Rectal smooth muscle tissue (tissue), 1 donor: ENCODE measurements around the gene CYFIP1.

Experiments
- H3K27ac ChIP-seq: one replicate; pipeline ENCODE4 v1.7.0; 2013; ENCODE audit warnings: low read depth, low read length, inconsistent platforms
- H3K27me3 ChIP-seq: one replicate; pipeline ENCODE4 v1.7.0; 2013; ENCODE audit warnings: low read length; ENCODE audit not compliant: control insufficient read depth, insufficient read depth
- H3K36me3 ChIP-seq: one replicate; pipeline ENCODE4 v1.7.0; 2013; ENCODE audit warnings: low read length; ENCODE audit not compliant: control insufficient read depth, insufficient read depth
- H3K4me1 ChIP-seq: one replicate; pipeline ENCODE4 v1.7.0; 2013; ENCODE audit warnings: low read length; ENCODE audit not compliant: control insufficient read depth, insufficient read depth
- H3K4me3 ChIP-seq: one replicate; pipeline ENCODE4 v1.7.0; 2013; ENCODE audit warnings: low read length
- H3K9ac ChIP-seq: one replicate; pipeline ENCODE4 v1.7.0; 2013; ENCODE audit warnings: low read length

The CYFIP1 gene

DNA sequence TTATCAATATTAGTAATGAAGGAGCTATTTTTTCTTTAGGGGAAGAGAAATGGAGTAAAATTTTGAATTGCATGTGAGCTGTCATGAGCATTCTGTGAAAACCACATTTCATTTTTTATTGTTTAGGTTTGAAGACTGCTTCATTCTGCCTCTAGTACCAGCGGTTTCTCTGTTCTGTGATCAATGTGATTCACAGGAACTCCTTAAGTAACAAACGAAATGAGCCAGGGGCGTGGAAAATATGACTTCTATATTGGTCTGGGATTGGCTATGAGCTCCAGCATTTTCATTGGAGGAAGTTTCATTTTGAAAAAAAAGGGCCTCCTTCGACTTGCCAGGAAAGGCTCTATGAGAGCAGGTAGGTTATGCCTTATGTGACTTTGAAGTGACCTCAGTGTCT lies 128.7 kb downstream of the CYFIP1 start:
- H3K36me3 ChIP-seq = peaks cover 25% of the 10 kb centered on the region
- H3K27me3 ChIP-seq = no peaks in the 10 kb centered on the region
- H3K4me3 ChIP-seq = no peak overlapping the region
- H3K4me1 ChIP-seq = no peaks in the 10 kb centered on the region
- no peak overlapping the region for H3K27ac ChIP-seq
- H3K9ac ChIP-seq = no peak overlapping the region

- Histone ChIP-seq H3K4me1 (no peaks in the 10 kb centered on the region), H3K36me3 (peaks cover 17% of the 10 kb centered on the region), H3K4me3 (no peak overlapping the region), H3K9ac (no peak overlapping the region), H3K27me3 (no peaks in the 10 kb centered on the region), H3K27ac (no peak overlapping the region)
Measured at GRCh38 chr15:22850055-22850454, 130.1 kb downstream of the CYFIP1 start.

GRCh38 chr15:22846073-22846472 lies 134.1 kb downstream of the CYFIP1 start:
- Histone ChIP-seq H3K9ac (no peak overlapping the region), H3K27ac (no peak overlapping the region), H3K36me3 (peaks cover 9% of the 10 kb centered on the region), H3K4me1 (no peaks in the 10 kb centered on the region), H3K4me3 (no peak overlapping the region), H3K27me3 (no peaks in the 10 kb centered on the region)

- Histone ChIP-seq H3K4me3 (no peak overlapping the region), H3K9ac (no peak overlapping the region), H3K27me3 (no peaks in the 10 kb centered on the region), H3K4me1 (no peaks in the 10 kb centered on the region), H3K27ac (no peak overlapping the region), H3K36me3 (peaks cover 9% of the 10 kb centered on the region)
Measured at GRCh38 chr15:22845289-22845900, 134.8 kb downstream of the CYFIP1 start.

DNA sequence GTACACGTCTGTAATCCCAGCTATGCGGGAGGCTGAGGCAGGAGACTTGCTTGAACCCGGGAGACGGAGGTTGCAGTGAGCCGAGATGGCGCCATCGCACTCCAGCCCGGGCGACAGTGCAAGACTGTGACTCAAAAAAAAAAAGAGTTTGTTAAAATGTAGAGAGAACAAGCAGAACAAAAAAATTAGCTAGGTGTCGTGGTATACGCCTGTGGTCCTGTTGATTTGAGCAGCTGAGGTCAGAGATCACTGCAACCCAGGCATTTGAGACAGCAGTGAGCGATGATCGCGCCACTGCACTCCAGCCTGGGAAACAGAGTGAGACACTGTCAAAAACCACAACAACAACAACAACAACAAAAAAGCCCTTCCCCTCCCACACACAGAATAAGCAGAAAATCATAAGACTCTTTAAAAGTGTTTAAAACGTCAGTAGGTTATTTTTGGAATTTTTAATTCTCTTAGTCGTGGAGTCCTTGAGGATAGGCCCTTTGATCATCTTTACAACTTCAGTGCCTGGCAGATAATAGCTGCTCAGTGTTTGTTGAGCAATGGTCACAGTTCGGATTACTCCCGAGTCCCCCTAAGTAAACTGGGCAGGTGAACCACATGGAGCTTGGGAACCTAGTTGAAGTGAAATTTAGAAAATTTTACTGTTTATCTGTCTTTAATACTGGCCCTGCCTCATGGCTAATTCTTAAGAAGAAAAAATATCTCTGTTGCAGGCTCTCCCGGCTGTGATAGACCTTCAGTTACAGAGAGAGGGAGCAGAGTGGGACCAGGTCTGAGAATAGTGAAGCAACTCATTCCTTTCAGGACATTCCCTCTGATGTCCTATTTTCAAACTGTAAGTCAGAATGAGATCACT lies 135.5 kb downstream of the CYFIP1 start:
- Histone ChIP-seq H3K27ac (no peak overlapping the region), H3K27me3 (no peaks in the 10 kb centered on the region), H3K4me3 (no peak overlapping the region), H3K4me1 (no peaks in the 10 kb centered on the region), H3K36me3 (peaks cover 9% of the 10 kb centered on the region), H3K9ac (no peak overlapping the region)

GRCh38 chr15:22839046-22839695 lies 141.0 kb downstream of the CYFIP1 start:
- Histone ChIP-seq H3K9ac (peak overlapping the region; percentile 28), H3K4me3 (peak overlapping the region; percentile 70), H3K27me3 (no peaks in the 10 kb centered on the region), H3K27ac (peak overlapping the region; percentile 89), H3K36me3 (no peaks in the 10 kb centered on the region), H3K4me1 (no peaks in the 10 kb centered on the region)

DNA sequence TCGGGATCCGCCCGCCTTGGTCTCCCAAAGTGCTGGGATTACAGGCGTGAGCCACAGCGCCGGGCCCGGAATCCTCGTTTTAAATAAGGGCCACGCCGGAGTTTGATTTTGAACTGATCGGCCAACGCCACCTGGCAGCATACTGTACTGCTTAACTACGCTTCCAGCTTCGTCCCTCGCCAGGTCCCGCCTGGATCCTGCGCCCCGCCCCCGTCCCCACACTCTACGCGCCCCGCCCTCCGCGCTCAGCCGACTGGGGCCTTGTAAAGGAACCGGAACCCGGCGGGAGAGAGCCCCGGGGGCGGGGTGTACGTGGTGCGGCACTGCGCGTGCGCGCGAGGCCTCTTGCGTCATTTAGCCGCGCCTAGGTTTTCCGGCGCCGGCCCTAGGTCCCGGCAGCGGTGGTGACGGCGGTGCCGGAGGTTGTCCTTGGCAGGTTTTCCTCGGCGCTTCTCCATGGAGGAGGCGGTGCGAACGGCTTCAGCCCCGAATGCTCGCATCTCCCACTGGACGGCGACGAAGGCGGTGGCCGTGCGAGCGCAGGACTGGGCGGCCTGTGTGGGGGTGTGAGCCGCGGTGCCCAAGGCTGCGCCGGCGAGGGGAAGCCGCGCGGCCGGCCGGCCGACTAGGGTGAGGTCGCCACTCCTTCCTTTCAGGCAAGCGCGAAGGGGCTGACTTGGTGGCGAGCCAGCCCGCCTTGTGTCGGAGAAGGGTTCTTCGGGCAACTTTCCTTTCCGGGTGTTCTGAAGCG lies 141.7 kb downstream of the CYFIP1 start, which contains the start of gene NIPA2:
TSS of gene NIPA2 (plus strand) at position 375 of the 751 bp plus-strand sequence. CDS start 13,066 bp downstream, outside the sequence.
- Histone ChIP-seq H3K36me3 (no peaks in the 10 kb centered on the region), H3K4me3 (peak within 1 kb of the TSS; percentile 70), H3K9ac (peak within 1 kb of the TSS; percentile 28), H3K27ac (peak within 1 kb of the TSS; percentile 89), H3K4me1 (no peaks in the 10 kb centered on the region), H3K27me3 (no peaks in the 10 kb centered on the region)

DNA sequence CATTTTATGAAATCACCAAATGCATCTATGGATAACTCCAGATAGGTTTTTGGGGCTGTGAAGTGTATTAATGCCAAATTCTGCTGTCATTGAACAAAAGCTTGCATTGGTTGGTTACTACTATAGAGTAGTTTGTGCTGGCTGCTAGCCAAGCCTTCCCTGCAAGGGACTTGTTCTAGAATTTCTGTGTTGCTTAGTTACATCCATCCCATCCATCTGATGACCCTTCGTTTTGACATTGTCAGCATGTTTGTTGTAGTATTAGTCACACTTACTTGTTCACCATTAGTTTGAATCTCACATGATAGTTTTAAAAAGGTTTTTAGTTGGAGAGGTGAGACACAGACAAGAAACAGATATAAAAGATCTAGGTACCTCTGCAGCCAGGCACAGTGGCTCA lies 148.7 kb downstream of the CYFIP1 start:
- Histone ChIP-seq H3K27me3 (no peaks in the 10 kb centered on the region), H3K36me3 (peaks cover 2% of the 10 kb centered on the region), H3K4me3 (no peak overlapping the region), H3K27ac (no peak overlapping the region), H3K4me1 (no peaks in the 10 kb centered on the region), H3K9ac (no peak overlapping the region)

DNA sequence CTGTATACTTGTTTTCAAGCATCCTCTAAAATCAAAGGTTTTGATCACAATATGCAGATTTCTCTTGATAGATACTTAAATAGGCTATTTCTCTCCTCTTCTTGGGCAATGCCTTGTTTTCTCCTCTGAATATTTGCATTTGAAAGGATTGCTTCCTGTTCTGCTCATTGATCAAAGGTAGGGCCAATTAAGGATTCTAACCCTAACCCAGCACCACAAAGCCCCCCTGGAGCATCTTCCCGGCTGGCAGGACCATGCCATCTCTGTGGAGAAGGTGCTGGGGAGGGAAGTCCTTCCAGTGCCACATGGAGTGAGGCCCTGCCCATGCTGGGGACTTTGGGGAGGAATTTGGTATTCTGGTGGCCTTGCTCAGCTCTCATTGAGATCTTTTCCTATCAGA lies 153.0 kb downstream of the CYFIP1 start:
- no peak overlapping the region for H3K27ac ChIP-seq
- H3K36me3 ChIP-seq = peaks cover 2% of the 10 kb centered on the region
- no peak overlapping the region for H3K4me3 ChIP-seq
- H3K27me3 ChIP-seq = no peaks in the 10 kb centered on the region
- H3K4me1 ChIP-seq = no peaks in the 10 kb centered on the region
- no peak overlapping the region for H3K9ac ChIP-seq

DNA sequence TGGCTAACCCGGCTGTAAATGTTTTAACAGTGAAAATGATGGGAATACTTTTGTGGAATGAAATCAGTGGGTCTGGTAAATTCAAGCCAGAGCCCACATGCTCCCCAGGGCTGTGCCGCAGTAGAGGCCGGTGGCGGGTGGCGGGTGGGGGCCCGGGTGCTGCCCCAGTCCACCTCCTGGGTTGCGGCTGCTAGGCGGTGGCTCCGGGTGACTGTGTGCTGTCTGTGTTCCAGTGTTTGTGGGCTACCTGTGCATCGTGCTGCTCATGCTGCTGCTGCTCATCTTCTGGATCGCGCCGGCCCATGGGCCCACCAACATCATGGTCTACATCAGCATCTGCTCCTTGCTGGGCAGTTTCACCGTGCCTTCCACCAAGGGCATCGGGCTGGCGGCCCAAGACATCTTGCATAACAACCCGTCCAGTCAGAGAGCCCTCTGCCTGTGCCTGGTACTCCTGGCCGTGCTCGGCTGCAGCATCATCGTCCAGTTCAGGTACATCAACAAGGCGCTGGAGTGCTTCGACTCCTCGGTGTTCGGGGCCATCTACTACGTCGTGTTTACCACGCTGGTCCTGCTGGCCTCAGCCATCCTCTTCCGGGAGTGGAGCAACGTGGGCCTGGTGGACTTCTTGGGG lies 156.6 kb downstream of the CYFIP1 start:
- H3K4me3 ChIP-seq = no peak overlapping the region
- no peaks in the 10 kb centered on the region for H3K27me3 ChIP-seq
- H3K4me1 ChIP-seq = no peaks in the 10 kb centered on the region
- H3K9ac ChIP-seq = no peak overlapping the region
- peaks cover 3% of the 10 kb centered on the region for H3K36me3 ChIP-seq
- H3K27ac ChIP-seq = no peak overlapping the region

DNA sequence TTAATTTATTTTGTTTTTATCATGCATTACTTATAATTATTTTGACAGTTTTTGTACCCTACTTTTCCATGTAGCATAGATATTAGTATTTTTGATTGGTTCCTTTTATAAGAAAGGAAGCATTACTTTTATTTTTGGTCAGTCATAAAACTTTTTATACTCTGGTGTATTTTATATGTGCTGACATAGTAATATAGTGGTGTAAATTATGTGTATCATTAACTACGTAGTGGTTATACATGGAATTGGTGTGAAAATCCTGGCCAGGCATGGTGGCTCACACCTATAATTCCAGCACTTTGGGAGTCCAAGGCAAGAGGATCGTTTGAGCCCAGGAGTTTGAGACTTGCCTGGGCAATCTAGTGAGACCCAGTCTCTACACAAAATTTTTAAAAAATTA lies 160.5 kb downstream of the CYFIP1 start:
- H3K36me3 ChIP-seq = peaks cover 3% of the 10 kb centered on the region

More for the DNA sequence above, 160.5 kb downstream of the CYFIP1 start:
- Histone ChIP-seq H3K4me1 (no peaks in the 10 kb centered on the region), H3K27me3 (no peaks in the 10 kb centered on the region), H3K9ac (no peak overlapping the region), H3K27ac (no peak overlapping the region), H3K4me3 (no peak overlapping the region)
